Mesendoderm (in vitro differentiated cells): ENCODE measurements around the gene EIF4G1.

Source experiments
- DNase-seq: peaks from one replicate; pipeline ENCODE4 v3.0.0; 2013
- H2AK5ac ChIP-seq: 2 replicates; pipeline ENCODE4 v1.6.1; 2013; ENCODE audit warnings: low read length, inconsistent platforms
- H2BK120ac ChIP-seq: 2 replicates; pipeline ENCODE4 v1.6.1; 2013; ENCODE audit warnings: low read depth, mild to moderate bottlenecking, low read length, moderate library complexity, mixed read lengths
- H2BK15ac ChIP-seq: replicated peaks from 2 replicates; pipeline ENCODE4 v1.6.1; 2013; ENCODE audit warnings: low read depth, mild to moderate bottlenecking, moderate library complexity
- H2BK5ac ChIP-seq: 2 replicates; pipeline ENCODE4 v1.6.1; 2013; ENCODE audit warnings: low read length, inconsistent platforms
- H3K18ac ChIP-seq: 2 replicates; pipeline ENCODE4 v1.6.1; 2013; ENCODE audit warnings: mild to moderate bottlenecking, low read length, mixed read lengths
- H3K23ac ChIP-seq: one replicate; pipeline ENCODE4 v1.6.1; 2013; ENCODE audit warnings: low read length
- H3K27ac ChIP-seq: 2 replicates; pipeline ENCODE4 v1.5.1; 2013; ENCODE audit warnings: low read depth, mild to moderate bottlenecking, inconsistent platforms, low read length, moderate library complexity
- H3K27me3 ChIP-seq: 2 replicates; pipeline ENCODE4 v1.6.1; 2013; ENCODE audit warnings: low read length, control low read depth, mild to moderate bottlenecking, inconsistent platforms; ENCODE audit not compliant: insufficient read depth, poor library complexity
- H3K36me3 ChIP-seq: 2 replicates; pipeline ENCODE4 v1.6.1; 2013; ENCODE audit warnings: low read length, inconsistent platforms; ENCODE audit not compliant: control insufficient read depth, insufficient read depth
- H3K4ac ChIP-seq: one replicate; pipeline ENCODE4 v1.6.1; 2013; ENCODE audit warnings: low read depth, mild to moderate bottlenecking, low read length, moderate library complexity
- H3K4me1 ChIP-seq: 2 replicates; pipeline ENCODE4 v1.6.1; 2013; ENCODE audit warnings: low read depth, low read length, inconsistent platforms; ENCODE audit not compliant: control insufficient read depth
- H3K4me2 ChIP-seq: 2 replicates; pipeline ENCODE4 v1.6.1; 2013; ENCODE audit warnings: low read length
- H3K4me3 ChIP-seq: 2 replicates; pipeline ENCODE4 v1.5.1; 2013; ENCODE audit warnings: mild to moderate bottlenecking, low read length
- H3K56ac ChIP-seq: one replicate; pipeline ENCODE4 v1.6.1; 2013; ENCODE audit warnings: low read length
- H3K79me1 ChIP-seq: 2 replicates; pipeline ENCODE4 v1.6.1; 2013; ENCODE audit warnings: low read length, inconsistent platforms
- H3K79me2 ChIP-seq: 2 replicates; pipeline ENCODE4 v1.6.1; 2013; ENCODE audit warnings: mild to moderate bottlenecking, low read length; ENCODE audit not compliant: control insufficient read depth, insufficient read depth
- H3K9ac ChIP-seq: 2 replicates; pipeline ENCODE4 v1.6.1; 2013; ENCODE audit warnings: low read length, inconsistent platforms
- H4K5ac ChIP-seq: one replicate; pipeline ENCODE4 v1.6.1; 2013; ENCODE audit warnings: low read length
- H4K8ac ChIP-seq: one replicate; pipeline ENCODE4 v1.6.1; 2013; ENCODE audit warnings: low read depth, mild to moderate bottlenecking, control low read depth, low read length, moderate library complexity
- WGBS: extraction: QIAGEN DNeasy Blood & Tissue Kit; methylation state at CpG from one replicate; pipeline ENCODE4 v1.1.7; 2013; ENCODE audit warnings: low lambda C conversion rate, missing lambda C conversion rate; ENCODE audit not compliant: insufficient coverage; ENCODE audit errors: extremely low coverage; 5-methylcytosine and 5-hydroxymethylcytosine counted together

EIF4G1 gene

DNA sequence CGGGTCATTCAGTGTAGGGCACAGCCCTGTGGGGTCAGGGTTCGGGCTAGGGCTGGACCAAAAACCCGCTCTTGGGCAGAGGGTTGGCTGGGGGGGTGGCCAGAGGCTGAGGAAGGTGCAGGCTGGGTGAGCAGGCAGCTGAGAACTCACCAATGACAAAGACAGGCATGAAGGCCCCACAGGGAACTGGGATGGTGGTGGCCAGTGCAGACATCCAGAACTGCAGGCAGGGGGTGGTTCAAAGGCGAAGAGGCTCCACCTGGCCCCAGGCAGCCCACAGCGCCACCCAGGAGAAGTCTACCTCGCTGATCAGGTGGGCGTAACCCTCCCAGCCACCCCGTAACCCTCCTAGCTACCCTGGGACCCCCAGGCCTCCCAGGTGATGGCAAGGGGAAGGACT lies 40.3 kb downstream of the EIF4G1 start:
- Histone ChIP-seq H2BK120ac (no peak overlapping the region), H3K27ac (no peak overlapping the region), H3K27me3 (no peaks in the 10 kb centered on the region), H3K56ac (no peak overlapping the region), H2BK5ac (no peak overlapping the region), H3K4ac (no peak overlapping the region), H2AK5ac (no peak overlapping the region), H3K79me1 (no peaks in the 10 kb centered on the region), H3K4me3 (no peak overlapping the region), H3K4me2 (no peak overlapping the region), H3K18ac (no peak overlapping the region), H4K5ac (no peak overlapping the region), H3K36me3 (peaks cover 4% of the 10 kb centered on the region), H3K9ac (no peak overlapping the region), H2BK15ac (no peak overlapping the region), H3K79me2 (no peaks in the 10 kb centered on the region), H4K8ac (no peak overlapping the region), H3K23ac (no peak overlapping the region), H3K4me1 (peaks cover 5% of the 10 kb centered on the region)
- WGBS = no CpG with 5 or more reads among the region's 8 CpGs
- DNase-seq = no peak

DNA sequence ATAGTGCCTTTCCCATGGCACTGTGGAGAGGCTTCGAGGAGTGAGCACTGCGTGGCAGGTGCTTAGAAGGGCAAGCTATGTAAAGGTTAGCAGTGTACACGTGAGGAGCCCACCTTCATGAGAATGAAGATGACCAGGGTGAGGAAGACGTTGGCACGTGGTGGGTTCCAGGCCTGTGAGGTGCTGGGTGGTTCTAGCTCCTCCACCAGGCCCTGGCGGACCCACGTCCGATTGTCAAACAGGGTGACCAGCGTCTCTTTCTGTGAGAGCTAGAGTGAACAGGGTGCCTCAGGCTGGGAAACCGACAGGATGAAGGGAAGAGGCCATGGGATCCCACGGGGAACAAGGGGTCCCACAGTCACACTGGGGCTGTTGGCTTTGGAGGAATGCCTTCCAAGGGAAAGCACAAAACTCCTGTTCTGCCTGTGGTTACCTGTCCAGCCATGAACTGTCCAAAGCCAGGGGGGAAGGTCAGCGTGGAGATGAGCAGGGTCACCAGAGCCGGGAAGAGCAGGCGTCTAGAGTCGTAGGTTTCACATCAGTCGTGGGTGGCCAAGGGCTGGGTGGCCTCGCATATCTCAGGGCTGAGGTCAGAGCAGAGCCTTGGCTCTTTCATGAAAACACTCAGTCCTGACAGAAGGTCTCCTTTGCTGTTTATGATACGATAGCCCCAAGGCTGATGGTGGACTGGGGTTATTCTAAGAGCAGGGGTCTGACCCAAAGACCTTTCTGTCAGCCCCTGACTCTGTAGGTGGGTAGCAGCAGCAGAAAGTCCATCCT lies 41.0 kb downstream of the EIF4G1 start:
- Histone ChIP-seq H4K5ac (no peak overlapping the region), H2BK15ac (no peak overlapping the region), H3K36me3 (peaks cover 4% of the 10 kb centered on the region), H3K79me2 (no peaks in the 10 kb centered on the region), H3K27me3 (no peaks in the 10 kb centered on the region), H2AK5ac (no peak overlapping the region), H2BK120ac (no peak overlapping the region), H3K4me1 (peaks cover 10% of the 10 kb centered on the region), H3K4ac (no peak overlapping the region), H3K56ac (no peak overlapping the region), H4K8ac (no peak overlapping the region), H3K18ac (no peak overlapping the region), H2BK5ac (no peak overlapping the region), H3K79me1 (peaks cover 2% of the 10 kb centered on the region), H3K9ac (no peak overlapping the region), H3K4me2 (no peak overlapping the region), H3K23ac (no peak overlapping the region), H3K27ac (no peak overlapping the region), H3K4me3 (no peak overlapping the region)
- WGBS = no CpG with 5 or more reads among the region's 18 CpGs
- DNase-seq = no peak

DNA sequence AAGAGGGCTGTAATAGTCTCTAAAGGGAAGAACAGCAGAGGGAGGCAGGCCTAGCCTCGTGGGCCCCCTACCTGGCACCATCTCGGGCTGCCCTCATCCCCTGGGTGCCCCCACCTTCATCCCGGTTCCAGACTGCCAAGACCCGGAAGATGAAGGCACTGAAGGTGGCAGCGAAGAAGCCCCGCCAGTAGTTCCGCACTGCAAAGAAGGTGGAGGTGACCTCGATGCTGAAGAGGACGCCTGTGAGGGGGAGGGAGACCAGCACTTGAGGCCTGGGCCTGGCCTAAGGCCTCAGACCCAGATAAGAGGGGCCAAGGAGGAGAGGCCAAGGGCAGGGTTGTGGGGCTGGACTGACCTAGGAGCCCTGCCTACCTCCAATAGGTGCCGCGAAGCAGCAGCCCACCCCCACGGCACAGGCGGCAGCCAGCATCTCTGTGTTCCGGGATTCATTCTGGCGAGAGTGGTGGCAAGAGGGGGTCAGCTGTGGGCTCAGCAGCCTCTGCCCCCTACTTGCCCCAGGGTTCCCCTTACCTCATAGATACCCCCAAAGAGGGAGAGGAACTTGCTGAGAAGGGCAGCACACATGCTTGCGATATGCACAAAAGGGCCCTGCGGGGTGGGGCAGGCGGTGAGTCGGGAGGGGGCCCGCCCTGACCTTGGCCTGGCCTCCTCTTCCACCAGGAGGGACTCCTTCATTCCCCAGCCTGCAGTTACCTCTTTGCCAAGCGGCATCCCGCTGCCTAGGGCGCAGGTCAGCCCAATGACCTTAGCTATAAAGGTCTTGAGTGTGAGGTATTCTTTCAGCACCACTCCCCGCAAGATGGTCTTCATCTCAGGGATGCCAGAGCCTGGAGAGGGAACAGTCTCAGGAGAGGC lies 43.1 kb downstream of the EIF4G1 start:
- Histone ChIP-seq H3K4ac (no peak overlapping the region), H3K27me3 (no peaks in the 10 kb centered on the region), H2BK15ac (no peak overlapping the region), H3K79me2 (no peaks in the 10 kb centered on the region), H4K5ac (no peak overlapping the region), H3K27ac (no peak overlapping the region), H4K8ac (no peak overlapping the region), H3K79me1 (peaks cover 3% of the 10 kb centered on the region), H3K4me3 (no peak overlapping the region), H3K36me3 (peaks cover 4% of the 10 kb centered on the region), H3K9ac (no peak overlapping the region), H2AK5ac (no peak overlapping the region), H3K56ac (no peak overlapping the region), H2BK120ac (no peak overlapping the region), H3K23ac (no peak overlapping the region), H3K18ac (no peak overlapping the region), H3K4me2 (no peak overlapping the region), H2BK5ac (no peak overlapping the region), H3K4me1 (peaks cover 11% of the 10 kb centered on the region)
- no peak for DNase-seq
- no CpG with 5 or more reads among the region's 24 CpGs for WGBS

DNA sequence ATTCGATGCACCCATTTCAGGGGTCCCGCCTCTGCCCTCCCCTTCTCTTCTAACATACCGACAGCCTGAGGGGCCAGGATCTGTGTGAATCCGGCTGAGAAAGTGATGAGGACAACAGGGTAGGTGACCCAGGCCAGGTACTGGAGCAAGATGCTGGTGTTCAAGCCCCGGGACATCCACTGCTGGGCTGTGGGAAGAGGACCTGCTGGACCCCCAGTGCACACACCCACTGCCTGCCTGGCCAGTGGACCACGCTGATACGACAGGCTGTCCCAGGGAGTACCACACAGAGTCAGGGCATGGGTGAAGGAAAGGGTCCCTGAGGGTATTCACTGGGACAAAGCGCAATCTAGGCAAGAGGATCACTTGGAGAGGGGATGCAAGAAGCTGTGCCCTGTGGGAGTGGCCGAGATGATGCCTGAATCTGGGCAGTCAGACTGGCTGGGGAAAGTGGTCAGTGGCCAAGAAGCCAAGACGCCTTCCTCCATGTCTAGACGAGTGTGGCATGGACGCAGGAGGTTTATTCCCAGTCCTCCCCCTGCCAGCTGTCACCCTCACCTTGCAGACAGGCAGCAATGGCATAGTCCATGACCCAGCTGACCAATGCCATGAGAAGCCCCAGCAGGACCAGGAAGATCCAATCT lies 43.8 kb downstream of the EIF4G1 start:
- Histone ChIP-seq H3K4me1 (peaks cover 11% of the 10 kb centered on the region), H3K27ac (no peak overlapping the region), H3K79me1 (peaks cover 3% of the 10 kb centered on the region), H3K36me3 (peaks cover 2% of the 10 kb centered on the region), H3K4me2 (no peak overlapping the region), H2BK15ac (no peak overlapping the region), H3K79me2 (no peaks in the 10 kb centered on the region), H3K56ac (no peak overlapping the region), H4K5ac (no peak overlapping the region), H2BK5ac (no peak overlapping the region), H2AK5ac (no peak overlapping the region), H2BK120ac (no peak overlapping the region), H3K4ac (no peak overlapping the region), H3K9ac (no peak overlapping the region), H3K23ac (no peak overlapping the region), H3K27me3 (no peaks in the 10 kb centered on the region), H3K4me3 (no peak overlapping the region), H4K8ac (no peak overlapping the region), H3K18ac (no peak overlapping the region)
- no peak for DNase-seq
- WGBS = no CpG with 5 or more reads among the region's 12 CpGs

DNA sequence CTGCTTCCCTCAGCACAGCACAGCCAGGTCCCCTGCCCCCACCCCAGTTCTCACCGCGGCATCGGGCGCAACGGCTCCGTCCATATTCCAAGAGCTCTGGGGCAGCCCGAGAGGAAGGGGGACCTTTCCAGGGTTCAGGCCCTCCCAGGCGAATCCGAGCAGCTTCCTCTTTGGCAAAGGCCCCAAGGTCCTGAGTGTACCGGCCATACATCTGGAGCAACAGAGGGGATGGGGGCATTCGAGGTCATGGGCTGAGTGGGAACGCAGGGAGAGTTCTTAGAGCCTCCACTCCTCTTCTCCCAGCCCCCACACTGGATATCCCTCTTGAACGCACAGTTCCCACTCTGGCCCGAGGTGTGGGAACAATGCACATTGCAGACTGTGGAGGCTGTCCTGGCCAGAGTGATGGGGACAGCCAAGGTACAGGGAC lies 44.5 kb downstream of the EIF4G1 start:
- H3K18ac ChIP-seq = no peak overlapping the region
- peaks cover 5% of the 10 kb centered on the region for H3K79me2 ChIP-seq
- no CpG with 5 or more reads among the region's 14 CpGs for WGBS
- peaks cover 11% of the 10 kb centered on the region for H3K4me1 ChIP-seq
- no peak overlapping the region for H3K4ac ChIP-seq
- H3K79me1 ChIP-seq = peaks cover 5% of the 10 kb centered on the region
- H3K9ac ChIP-seq = no peak overlapping the region
- H3K27ac ChIP-seq = no peak overlapping the region
- H3K23ac ChIP-seq = no peak overlapping the region
- no peaks in the 10 kb centered on the region for H3K27me3 ChIP-seq
- no peak overlapping the region for H4K8ac ChIP-seq
- no peak overlapping the region for H4K5ac ChIP-seq
- H3K36me3 ChIP-seq = peaks cover 2% of the 10 kb centered on the region
- H2BK15ac ChIP-seq = no peak overlapping the region
- H3K4me3 ChIP-seq = no peak overlapping the region
- DNase-seq = no peak
- H2BK120ac ChIP-seq = no peak overlapping the region
- H2AK5ac ChIP-seq = no peak overlapping the region
- no peak overlapping the region for H3K4me2 ChIP-seq
- no peak overlapping the region for H2BK5ac ChIP-seq
- no peak overlapping the region for H3K56ac ChIP-seq
